Transverse colon (tissue), 4 donors: ENCODE results near the gene NCKAP5. TPM values are rescaled to one million over a fixed set of nuclear protein-coding genes. Genes with fewer than 3 reads are reported as not detected.

Experiments used
- DNase-seq: peaks from one replicate; pipeline ENCODE4 v3.0.0-alpha.2; 2019
- H3K27ac ChIP-seq, 4 donors: fragments of 200-600 bp; sonication (generic); 2 replicates each; pipeline ENCODE4 v1.5.1; 2016 to 2018; ENCODE audit warnings: inconsistent platforms in 4 of 4
- H3K27me3 ChIP-seq: fragments of 200-600 bp; sonication (generic); 2 replicates; pipeline ENCODE4 v1.5.1; 2017; ENCODE audit warnings: inconsistent platforms
- H3K36me3 ChIP-seq, 4 donors: fragments of 200-600 bp; sonication (generic); 2 replicates each; pipeline ENCODE4 v1.5.1; 2017 to 2019; ENCODE audit warnings: inconsistent platforms in 4 of 4
- H3K4me1 ChIP-seq, 4 donors: fragments of 200-600 bp; sonication (generic); 2 replicates each; pipeline ENCODE4 v1.5.1; 2017 to 2020; ENCODE audit warnings: inconsistent platforms in 4 of 4
- H3K4me3 ChIP-seq, 4 donors: fragments of 200-600 bp; sonication (generic); 1 replicate in 1 of 4; 2 replicates in 3 of 4; pipeline versions ENCODE4 v1.5.1 to v1.6.1; 2017 to 2019; ENCODE audit warnings: inconsistent platforms in 4 of 4
- H3K9me3 ChIP-seq, 2 donors: fragments of 200-600 bp; sonication (generic); 2 replicates each; pipeline ENCODE4 v1.5.1; 2017 to 2019; ENCODE audit warnings: inconsistent platforms in 2 of 2
- CTCF ChIP-seq, 5 experiments: fragments of 200-600 bp in 3 of 5; fragments of 450-650 bp in 2 of 5; sonication (generic) in 3 of 5; IDR thresholded peaks; 1 replicate in 2 of 5; 2 replicates in 3 of 5; pipeline ENCODE4 v1.5.1; 2016 to 2017; ENCODE audit warnings: antibody characterized with exemption in 5 of 5, inconsistent platforms in 3 of 5, mild to moderate bottlenecking in 2 of 5, moderate library complexity in 1 of 5
- EP300 ChIP-seq: sonication (generic); formaldehyde crosslinking; IDR thresholded peaks from one replicate; pipeline ENCODE4 v1.6.1; 2017; ENCODE audit warnings: antibody characterized with exemption, low read depth
- POLR2A ChIP-seq: fragments of 450-650 bp; IDR thresholded peaks from one replicate; pipeline ENCODE4 v1.6.1; 2016; ENCODE audit warnings: antibody characterized with exemption, mild to moderate bottlenecking, moderate library complexity
- POLR2AphosphoS5 ChIP-seq, 3 donors: sonication (generic); formaldehyde crosslinking; IDR thresholded peaks; one replicate each; pipeline ENCODE4 v1.6.1; 2016; ENCODE audit warnings: antibody characterized with exemption in 3 of 3
- WGBS, 2 donors: methylation state at CpG; one replicate each; pipeline ENCODE4 v1.1.5; 2018; ENCODE audit warnings: low coverage in 1 of 2; 5-methylcytosine and 5-hydroxymethylcytosine counted together
- in situ Hi-C, 4 donors: fragments of 200-750 bp; cut with MboI; loops; one replicate each; pipeline versions ENCODE4 v1.15.0 to v1.15.1; 2017; ENCODE audit warnings: low sequenced_read_pairs in 3 of 4, low pct_ligation_motif_present in 1 of 4, low pct_unique_long_range_greater_than_20kb in 1 of 4
- intact Hi-C: fragments of 100-400 bp; cut with DNase I; formaldehyde crosslinking; loops from one replicate; pipeline ENCODE4 v1.15.1; 2023; ENCODE audit warnings: low total_unique reads
- total RNA-seq, 4 donors: library from RNA; depleted of rRNA; stranded (reverse); fragments of >200 nt; gene quantifications; one replicate each; pipeline ENCODE4 v1.1.0, GENCODE V29; 2016

NCKAP5 gene
- total RNA-seq, 4 donors from 2014 or later, result 1.1 to 10.9 (median 5.0) TPM

GRCh38 chr2:132936791-132937190 is 631.5 kb downstream of the NCKAP5 start:
- 88% methylated on average over 1 of the region's 1 CpG; no CpG with 5 or more reads in 1 of the 2 donors for WGBS, 2 donors
- DNase-seq, result no peak
- H3K4me3 ChIP-seq, result no peak overlapping the region
- H3K27ac ChIP-seq, result no peak overlapping the region
- H3K9me3 ChIP-seq, result no peaks in the 10 kb centered on the region
- in situ Hi-C loops (no loop called here), intact Hi-C loops (no loop called here)
- H3K27me3 ChIP-seq, result no peaks in the 10 kb centered on the region
- H3K36me3 ChIP-seq, result no peaks in the 10 kb centered on the region
- no peak for TF ChIP-seq CTCF (IDR thresholded peaks at IDR 0.05)
- no peak for TF ChIP-seq EP300
- no peak for TF ChIP-seq POLR2AphosphoS5 (IDR thresholded peaks at IDR 0.05)
- H3K4me1 ChIP-seq, result no peaks in the 10 kb centered on the region

DNA sequence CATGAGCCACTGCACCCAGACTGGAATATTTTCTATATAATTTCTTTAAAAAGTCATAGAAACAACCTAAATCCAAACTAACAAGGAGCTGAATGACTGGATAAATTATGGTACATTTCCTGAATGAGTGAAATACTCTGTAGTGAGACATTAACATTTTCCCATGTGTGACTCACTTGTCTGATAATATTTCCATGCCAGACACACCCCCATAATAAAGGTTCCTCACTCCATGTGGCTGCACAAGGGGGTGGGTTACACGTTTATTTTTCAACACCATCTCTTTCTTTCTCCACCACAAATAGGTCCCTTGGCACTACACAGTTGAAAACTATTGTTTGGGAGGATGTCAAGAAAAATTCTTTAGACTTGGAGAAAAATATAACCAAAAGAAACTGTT is 632.0 kb downstream of the NCKAP5 start:
- Histone ChIP-seq H3K27me3 (no peaks in the 10 kb centered on the region), H3K9me3 (no peaks in the 10 kb centered on the region), H3K27ac (no peak overlapping the region), H3K4me1 (no peaks in the 10 kb centered on the region), H3K36me3 (no peaks in the 10 kb centered on the region), H3K4me3 (no peak overlapping the region)
- 0 to 32% methylated on average over 1 of the region's 1 CpG for WGBS, 2 donors
- in situ Hi-C loops (no loop called here), intact Hi-C loops (no loop called here)
- TF ChIP-seq EP300 (no peak), CTCF (IDR thresholded peaks at IDR 0.05) (no peak), POLR2A (no peak), POLR2AphosphoS5 (IDR thresholded peaks at IDR 0.05) (no peak)
- no peak for DNase-seq

DNA sequence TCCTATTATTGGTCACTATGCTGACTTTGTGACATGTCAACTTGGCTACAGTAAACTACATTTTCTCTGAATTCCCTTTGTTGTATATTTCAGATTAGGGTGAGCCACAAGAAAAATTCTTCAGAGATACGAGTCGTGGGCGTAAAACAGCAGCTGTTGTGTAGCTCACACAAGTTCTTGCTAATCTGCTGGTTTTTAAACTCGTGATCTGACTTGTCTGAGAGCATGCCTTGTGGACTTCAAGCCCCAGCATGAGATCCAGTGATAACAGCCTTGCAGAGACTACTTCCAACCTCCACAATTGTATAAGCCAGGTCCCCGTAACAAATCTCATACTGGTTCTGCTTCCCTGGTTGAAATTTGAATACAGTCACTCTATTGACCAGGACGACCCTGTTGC is 638.5 kb downstream of the NCKAP5 start:
- H3K27me3 ChIP-seq, result no peaks in the 10 kb centered on the region
- in situ Hi-C loops, result no loop called here
- no peaks in the 10 kb centered on the region for H3K9me3 ChIP-seq
- H3K4me1 ChIP-seq, result no peaks in the 10 kb centered on the region
- WGBS, 2 donors, result 71 to 86% methylated on average over 3 to 6 of the region's 6 CpGs
- TF ChIP-seq CTCF (IDR thresholded peaks at IDR 0.05), result no peak
- TF ChIP-seq EP300, result no peak
- no peak for TF ChIP-seq POLR2AphosphoS5 (IDR thresholded peaks at IDR 0.05)
- no peak for TF ChIP-seq POLR2A
- H3K27ac ChIP-seq, result no peak overlapping the region
- H3K36me3 ChIP-seq, result no peaks in the 10 kb centered on the region
- DNase-seq, result no peak
- intact Hi-C loops, result no loop called here
- no peak overlapping the region for H3K4me3 ChIP-seq

GRCh38 chr2:132923787-132924186 is 644.5 kb downstream of the NCKAP5 start:
- no peaks in the 10 kb centered on the region for H3K27me3 ChIP-seq
- 59 to 71% methylated on average over 2 to 3 of the region's 3 CpGs for WGBS, 2 donors
- DNase-seq, result no peak
- intact Hi-C loops (no loop called here), in situ Hi-C loops (no loop called here)
- H3K4me1 ChIP-seq, result no peaks in the 10 kb centered on the region
- H3K9me3 ChIP-seq, result no peaks in the 10 kb centered on the region
- no peak overlapping the region for H3K27ac ChIP-seq
- TF ChIP-seq EP300 (no peak), CTCF (IDR thresholded peaks at IDR 0.05) (no peak), POLR2A (no peak)
- no peaks in the 10 kb centered on the region for H3K36me3 ChIP-seq
- H3K4me3 ChIP-seq, result no peak overlapping the region
